Putamen (tissue), 1 donor: ENCODE measurements around the gene BANF1.
"Not testable (repeated sequence)": the region's sequence is repeated elsewhere in the genome, so short reads cannot be mapped to it uniquely, and the experiment has no call there.

ENCODE experiments used
- DNase-seq: peaks from one replicate; pipeline ENCODE4 v3.0.0-alpha.2; 2016; ENCODE audit warnings: low spot score

The BANF1 gene

GRCh38 chr11:65978391-65979238 lies 23.7 kb upstream of the BANF1 start:
- no peak for DNase-seq

GRCh38 chr11:65979261-65979759 lies 23.0 kb upstream of the BANF1 start:
- DNase-seq: no peak

GRCh38 chr11:65981101-65981740 lies 21.1 kb upstream of the BANF1 start:
- DNase-seq: no peak

- DNase-seq: no peak
These were observed 20.1 kb upstream of the BANF1 start for GRCh38 chr11:65981972-65982823.

GRCh38 chr11:65982824-65983588 lies 19.3 kb upstream of the BANF1 start:
- DNase-seq: no peak

- no peak for DNase-seq
These were observed 18.7 kb upstream of the BANF1 start for GRCh38 chr11:65983589-65983987.

GRCh38 chr11:65987336-65987735 lies 15.0 kb upstream of the BANF1 start:
- no peak for DNase-seq

GRCh38 chr11:65988791-65989592 lies 13.3 kb upstream of the BANF1 start:
- DNase-seq: peak; percentile 93

GRCh38 chr11:65992056-65992455 lies 10.2 kb upstream of the BANF1 start:
- DNase-seq: no peak

- DNase-seq: no peak
These were observed 5.0 kb upstream of the BANF1 start for GRCh38 chr11:65997286-65997685.

GRCh38 chr11:66002648-66003225 lies 434 bp downstream of the BANF1 start:
- DNase-seq: no peak

- DNase-seq: no peak
These were observed 988 bp downstream of the BANF1 start for GRCh38 chr11:66003291-66003690.

GRCh38 chr11:66004186-66004585 lies 1.9 kb downstream of the BANF1 start:
- no peak for DNase-seq

GRCh38 chr11:66006134-66006890 lies 4.0 kb downstream of the BANF1 start:
- no peak for DNase-seq

GRCh38 chr11:66006891-66007176 lies 4.5 kb downstream of the BANF1 start:
- no peak for DNase-seq

GRCh38 chr11:66007201-66007634 lies 4.9 kb downstream of the BANF1 start:
- no peak for DNase-seq

- DNase-seq: no peak
These were observed 5.8 kb downstream of the BANF1 start for GRCh38 chr11:66008095-66008467.

GRCh38 chr11:66008468-66009101 lies 6.3 kb downstream of the BANF1 start:
- DNase-seq: no peak

GRCh38 chr11:66010036-66010435 lies 7.7 kb downstream of the BANF1 start:
- not testable (repeated sequence) for DNase-seq
